Astrocyte (in vitro differentiated cells and primary cell): ENCODE measurements around the gene ARHGEF37. TPM values are rescaled to one million over a fixed set of nuclear protein-coding genes. Genes with fewer than 3 reads are reported as not detected.

Experiments
- DNase-seq: peaks from one replicate; pipeline ENCODE4 v3.0.0-alpha.2; 2010; ENCODE audit warnings: low read depth
- FAIRE-seq: peaks from 2 replicates; lab custom pipeline; 2011; peaks lifted over from hg19 to GRCh38; lab: Jason Lieb, UNC
- H2AFZ ChIP-seq: 2 replicates; pipeline ENCODE4 v1.6.0; 2012; ENCODE audit warnings: low read depth, low read length, inconsistent platforms
- H3K27ac ChIP-seq: 2 replicates; pipeline ENCODE4 v1.5.1; 2011; ENCODE audit warnings: low read depth, low read length, inconsistent platforms
- H3K27me3 ChIP-seq: 2 replicates; pipeline ENCODE4 v1.6.0; 2011; ENCODE audit warnings: low read length, inconsistent platforms; ENCODE audit not compliant: insufficient read depth
- H3K36me3 ChIP-seq: 2 replicates; pipeline ENCODE4 v1.5.1; 2011; ENCODE audit warnings: low read length, inconsistent platforms; ENCODE audit not compliant: insufficient read depth
- H3K4me1 ChIP-seq: 2 replicates; pipeline ENCODE4 v1.5.1; 2011; ENCODE audit warnings: low read length, inconsistent platforms; ENCODE audit not compliant: insufficient read depth
- H3K4me2 ChIP-seq: 2 replicates; pipeline ENCODE4 v1.6.0; 2012; ENCODE audit warnings: low read length, inconsistent platforms
- H3K4me3 ChIP-seq: 2 replicates; pipeline ENCODE4 v1.5.1; 2011; ENCODE audit warnings: low read depth, mild to moderate bottlenecking, low read length, inconsistent platforms; ENCODE audit not compliant: insufficient read depth
- H3K79me2 ChIP-seq: 2 replicates; pipeline ENCODE4 v1.6.0; 2012; ENCODE audit warnings: mild to moderate bottlenecking, low read length, inconsistent platforms; ENCODE audit not compliant: insufficient read depth
- H3K9ac ChIP-seq: 2 replicates; pipeline ENCODE4 v1.6.0; 2012; ENCODE audit warnings: mild to moderate bottlenecking, low read length, inconsistent platforms
- H3K9me3 ChIP-seq: 2 replicates; pipeline ENCODE4 v1.5.1; 2012; ENCODE audit warnings: low read depth, mild to moderate bottlenecking, low read length, inconsistent platforms; ENCODE audit not compliant: insufficient read depth
- H4K20me1 ChIP-seq: 2 replicates; pipeline ENCODE4 v1.6.0; 2012; ENCODE audit warnings: low read length, inconsistent platforms; ENCODE audit not compliant: insufficient read depth
- H3K27ac Mint-ChIP-seq: one replicate; pipeline ENCODE4 v1.8.0; 2021; ENCODE audit warnings: mild to moderate bottlenecking, mixed read lengths; ENCODE audit not compliant: unreplicated experiment
- H3K27me3 Mint-ChIP-seq: one replicate; pipeline ENCODE4 v1.8.0; 2021; ENCODE audit warnings: low read depth, mixed read lengths; ENCODE audit not compliant: unreplicated experiment
- H3K36me3 Mint-ChIP-seq: one replicate; pipeline ENCODE4 v1.8.0; 2021; ENCODE audit warnings: low read depth, mixed read lengths; ENCODE audit not compliant: unreplicated experiment
- H3K4me1 Mint-ChIP-seq: one replicate; pipeline ENCODE4 v1.8.0; 2021; ENCODE audit warnings: low read depth, mixed read lengths; ENCODE audit not compliant: unreplicated experiment
- H3K4me3 Mint-ChIP-seq: one replicate; pipeline ENCODE4 v1.8.0; 2021; ENCODE audit warnings: mild to moderate bottlenecking, moderate library complexity, mixed read lengths; ENCODE audit not compliant: unreplicated experiment
- H3K9me3 Mint-ChIP-seq: one replicate; pipeline ENCODE4 v1.8.0; 2021; ENCODE audit warnings: mild to moderate bottlenecking, mixed read lengths; ENCODE audit not compliant: unreplicated experiment
- EZH2 ChIP-seq: IDR thresholded peaks from 2 replicates; pipeline ENCODE4 v1.6.1; 2012; ENCODE audit warnings: mild to moderate bottlenecking, low read length, inconsistent platforms; ENCODE audit not compliant: insufficient read depth
- total RNA-seq: library from RNA; stranded (reverse); gene quantifications from 2 replicates; pipeline ENCODE4 v1.2.1, GENCODE V29; 2021
- TF ChIP-seq, protein P1 (sequence below): IDR thresholded peaks from 2 replicates; pipeline ENCODE4 v1.5.1; 2011; ENCODE audit warnings: low read depth, mild to moderate bottlenecking, inconsistent platforms, low read length, moderate library complexity; ENCODE audit not compliant: insufficient read depth

ARHGEF37 gene
- total RNA-seq, 1 donor from 2014 or later, result 2.3 TPM

DNA sequence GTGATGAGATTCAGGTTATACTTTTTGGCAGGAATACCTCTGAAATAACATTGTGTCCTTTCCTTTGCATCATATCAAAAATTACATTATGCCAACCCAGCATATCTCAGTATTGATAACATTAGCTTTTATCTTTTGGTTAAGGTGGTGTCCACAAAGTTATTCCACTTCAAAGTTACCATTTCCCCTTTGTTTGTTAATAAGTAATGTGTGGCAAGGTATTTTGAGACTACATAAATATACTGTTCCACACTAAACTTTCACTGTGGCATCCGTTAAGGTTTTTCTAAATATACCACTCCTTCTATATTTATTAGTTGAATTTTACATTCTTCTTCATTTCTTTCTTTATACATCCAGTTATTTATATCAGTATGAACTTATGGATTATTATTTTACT is 14.1 kb upstream of the ARHGEF37 start:
- Histone ChIP-seq H3K4me2 (no peak overlapping the region), H3K27me3 (no peaks in the 10 kb centered on the region), H3K36me3 (no peaks in the 10 kb centered on the region), H3K4me3 (no peak overlapping the region), H4K20me1 (no peaks in the 10 kb centered on the region), H2AFZ (no peak overlapping the region), H3K79me2 (no peaks in the 10 kb centered on the region), H3K9ac (no peak overlapping the region), H3K27ac (no peak overlapping the region), H3K9me3 (no peaks in the 10 kb centered on the region), H3K4me1 (peaks cover 18% of the 10 kb centered on the region)
- Mint-ChIP-seq H3K27me3 (no peaks in the 10 kb centered on the region), H3K4me1 (peaks cover 13% of the 10 kb centered on the region), H3K9me3 (no peaks in the 10 kb centered on the region), H3K27ac (no peak overlapping the region), H3K4me3 (no peak overlapping the region), H3K36me3 (no peaks in the 10 kb centered on the region)
- DNase-seq (no peak), FAIRE-seq (no peak)
- TF ChIP-seq, protein P1, sequence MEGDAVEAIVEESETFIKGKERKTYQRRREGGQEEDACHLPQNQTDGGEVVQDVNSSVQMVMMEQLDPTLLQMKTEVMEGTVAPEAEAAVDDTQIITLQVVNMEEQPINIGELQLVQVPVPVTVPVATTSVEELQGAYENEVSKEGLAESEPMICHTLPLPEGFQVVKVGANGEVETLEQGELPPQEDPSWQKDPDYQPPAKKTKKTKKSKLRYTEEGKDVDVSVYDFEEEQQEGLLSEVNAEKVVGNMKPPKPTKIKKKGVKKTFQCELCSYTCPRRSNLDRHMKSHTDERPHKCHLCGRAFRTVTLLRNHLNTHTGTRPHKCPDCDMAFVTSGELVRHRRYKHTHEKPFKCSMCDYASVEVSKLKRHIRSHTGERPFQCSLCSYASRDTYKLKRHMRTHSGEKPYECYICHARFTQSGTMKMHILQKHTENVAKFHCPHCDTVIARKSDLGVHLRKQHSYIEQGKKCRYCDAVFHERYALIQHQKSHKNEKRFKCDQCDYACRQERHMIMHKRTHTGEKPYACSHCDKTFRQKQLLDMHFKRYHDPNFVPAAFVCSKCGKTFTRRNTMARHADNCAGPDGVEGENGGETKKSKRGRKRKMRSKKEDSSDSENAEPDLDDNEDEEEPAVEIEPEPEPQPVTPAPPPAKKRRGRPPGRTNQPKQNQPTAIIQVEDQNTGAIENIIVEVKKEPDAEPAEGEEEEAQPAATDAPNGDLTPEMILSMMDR, result no peak
- TF ChIP-seq EZH2, result no peak

DNA sequence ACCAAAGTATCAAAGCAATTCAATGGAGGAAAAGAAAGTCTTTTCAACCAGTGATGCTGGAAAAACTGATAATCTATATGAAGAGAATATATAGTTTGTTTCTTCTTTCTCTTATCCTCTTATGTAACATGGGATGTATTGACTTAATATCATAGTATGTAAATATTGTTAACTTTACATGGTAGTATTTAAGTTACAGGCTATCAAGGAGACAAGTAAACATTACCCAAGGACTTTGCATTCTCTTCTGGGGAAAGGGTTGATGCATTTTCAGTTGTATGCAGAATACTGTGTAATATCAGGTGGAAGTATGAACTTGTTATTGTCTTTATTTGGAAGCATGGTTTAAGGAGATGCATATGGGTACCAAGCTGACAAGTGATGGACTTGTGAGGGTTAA is 9.1 kb upstream of the ARHGEF37 start:
- Mint-ChIP-seq H3K4me3 (no peak overlapping the region), H3K36me3 (no peaks in the 10 kb centered on the region), H3K27ac (no peak overlapping the region), H3K27me3 (no peaks in the 10 kb centered on the region), H3K9me3 (no peaks in the 10 kb centered on the region), H3K4me1 (no peaks in the 10 kb centered on the region)
- DNase-seq, result no peak
- Histone ChIP-seq H3K4me3 (no peak overlapping the region), H3K79me2 (no peaks in the 10 kb centered on the region), H3K36me3 (no peaks in the 10 kb centered on the region), H3K9ac (no peak overlapping the region), H3K4me1 (no peaks in the 10 kb centered on the region), H3K27me3 (no peaks in the 10 kb centered on the region), H4K20me1 (no peaks in the 10 kb centered on the region), H3K9me3 (no peaks in the 10 kb centered on the region), H3K4me2 (no peak overlapping the region), H3K27ac (no peak overlapping the region), H2AFZ (no peak overlapping the region)
- no peak for FAIRE-seq
- TF ChIP-seq, protein P1, result no peak

DNA sequence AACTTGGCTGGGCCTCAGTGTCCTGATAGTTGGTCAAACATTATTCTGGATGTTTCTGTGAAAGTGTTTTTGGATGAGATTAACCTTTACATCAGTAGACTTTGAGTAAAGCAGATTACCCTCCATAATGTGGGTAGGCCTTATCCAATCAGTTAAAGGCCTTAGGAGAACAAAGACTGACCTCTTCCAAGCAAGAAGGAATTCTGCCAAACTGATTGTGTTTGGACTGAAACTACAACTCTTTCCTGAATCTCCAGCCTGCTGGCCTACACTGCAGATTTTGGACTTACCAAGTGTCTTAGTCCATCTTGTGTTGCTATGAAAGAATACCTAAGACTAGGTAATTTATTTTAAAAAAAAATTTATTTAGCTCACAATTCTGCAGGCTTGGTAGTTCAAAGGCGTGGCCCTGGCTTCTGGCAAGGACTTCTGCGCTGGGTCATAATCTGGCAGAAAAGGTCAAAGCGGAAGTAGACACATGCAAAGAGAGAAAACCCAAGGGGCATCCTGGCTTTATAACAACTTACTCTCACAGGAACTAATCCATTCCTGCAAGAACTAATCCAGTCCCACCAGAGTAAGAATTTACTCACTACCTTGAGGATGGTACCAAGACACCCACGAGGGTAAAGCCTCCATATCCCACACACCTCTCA is 8.6 kb upstream of the ARHGEF37 start:
- H3K36me3 Mint-ChIP-seq, result no peaks in the 10 kb centered on the region
- Histone ChIP-seq H2AFZ (no peak overlapping the region), H3K9me3 (no peaks in the 10 kb centered on the region), H4K20me1 (no peaks in the 10 kb centered on the region), H3K36me3 (no peaks in the 10 kb centered on the region), H3K4me2 (no peak overlapping the region), H3K4me1 (no peaks in the 10 kb centered on the region), H3K27ac (no peak overlapping the region), H3K4me3 (no peak overlapping the region), H3K27me3 (no peaks in the 10 kb centered on the region), H3K9ac (no peak overlapping the region), H3K79me2 (no peaks in the 10 kb centered on the region)
- no peaks in the 10 kb centered on the region for H3K27me3 Mint-ChIP-seq
- no peaks in the 10 kb centered on the region for H3K4me1 Mint-ChIP-seq
- FAIRE-seq (no peak), DNase-seq (no peak)
- no peak overlapping the region for H3K27ac Mint-ChIP-seq
- TF ChIP-seq, protein P1, result no peak
- no peak for TF ChIP-seq EZH2
- H3K4me3 Mint-ChIP-seq, result no peak overlapping the region
- H3K9me3 Mint-ChIP-seq, result no peaks in the 10 kb centered on the region
